ENCODE results near the gene WDR27. TPM values are rescaled to one million over a fixed set of nuclear protein-coding genes. Genes with fewer than 3 reads are reported as not detected.

The WDR27 gene
- total RNA-seq, 4 donors from 2014 or later = 12.4 to 38.7 (median 27.6) TPM

DNA sequence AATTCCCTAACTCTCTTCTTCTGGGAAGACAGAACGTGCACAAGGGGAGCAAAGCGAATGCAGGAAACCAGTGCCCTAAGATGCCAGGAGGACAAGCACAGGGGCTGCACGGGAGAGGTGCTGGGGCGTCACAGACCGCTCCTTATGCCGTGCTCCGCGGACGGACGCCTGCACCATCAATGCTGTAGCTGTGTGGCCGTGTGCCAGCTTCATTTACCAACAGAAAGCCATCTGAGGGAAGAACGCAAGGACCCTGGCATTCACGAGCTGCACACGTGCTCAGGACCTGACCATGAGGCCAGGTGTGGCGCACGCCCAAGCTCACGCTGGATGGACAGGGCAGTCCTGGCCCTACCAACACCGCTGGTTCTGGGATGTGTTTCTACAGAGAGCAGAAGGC, 35.4 kb downstream of the WDR27 start:
- no peak for DNase-seq
- 93 to 97% methylated on average over 10 to 14 of the region's 18 CpGs for WGBS, 2 donors
- Histone ChIP-seq H3K27me3 (no peaks in the 10 kb centered on the region), H3K9me3 (no peaks in the 10 kb centered on the region), H3K27ac (no peak overlapping the region), H3K4me3 (no peak overlapping the region), H3K36me3 (peaks cover 0 to 94% (median 19%) of the 10 kb centered on the region in 3 donors), H3K4me1 (peaks cover 0 to 12% (median 0%) of the 10 kb centered on the region in 3 donors)
- TF ChIP-seq, protein P1, sequence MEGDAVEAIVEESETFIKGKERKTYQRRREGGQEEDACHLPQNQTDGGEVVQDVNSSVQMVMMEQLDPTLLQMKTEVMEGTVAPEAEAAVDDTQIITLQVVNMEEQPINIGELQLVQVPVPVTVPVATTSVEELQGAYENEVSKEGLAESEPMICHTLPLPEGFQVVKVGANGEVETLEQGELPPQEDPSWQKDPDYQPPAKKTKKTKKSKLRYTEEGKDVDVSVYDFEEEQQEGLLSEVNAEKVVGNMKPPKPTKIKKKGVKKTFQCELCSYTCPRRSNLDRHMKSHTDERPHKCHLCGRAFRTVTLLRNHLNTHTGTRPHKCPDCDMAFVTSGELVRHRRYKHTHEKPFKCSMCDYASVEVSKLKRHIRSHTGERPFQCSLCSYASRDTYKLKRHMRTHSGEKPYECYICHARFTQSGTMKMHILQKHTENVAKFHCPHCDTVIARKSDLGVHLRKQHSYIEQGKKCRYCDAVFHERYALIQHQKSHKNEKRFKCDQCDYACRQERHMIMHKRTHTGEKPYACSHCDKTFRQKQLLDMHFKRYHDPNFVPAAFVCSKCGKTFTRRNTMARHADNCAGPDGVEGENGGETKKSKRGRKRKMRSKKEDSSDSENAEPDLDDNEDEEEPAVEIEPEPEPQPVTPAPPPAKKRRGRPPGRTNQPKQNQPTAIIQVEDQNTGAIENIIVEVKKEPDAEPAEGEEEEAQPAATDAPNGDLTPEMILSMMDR (IDR thresholded peaks at IDR 0.05) = no peak
- TF ChIP-seq POLR2A (IDR thresholded peaks at IDR 0.05) = no peak
- intact Hi-C loops (cut with DNase I) = no loop called here

- Histone ChIP-seq H3K4me1 (peaks cover 0 to 12% (median 0%) of the 10 kb centered on the region in 3 donors), H3K36me3 (peaks cover 1 to 94% (median 28%) of the 10 kb centered on the region in 3 donors)
- 62 to 68% methylated on average over 5 to 9 of the region's 9 CpGs for WGBS, 2 donors
These were observed 36.5 kb downstream of the WDR27 start for GRCh38 chr6:169665289-169665688.

GRCh38 chr6:169664227-169664626, 37.6 kb downstream of the WDR27 start:
- Histone ChIP-seq H3K27ac (no peak overlapping the region), H3K4me1 (peaks cover 0 to 9% (median 0%) of the 10 kb centered on the region in 3 donors), H3K27me3 (no peaks in the 10 kb centered on the region), H3K36me3 (peaks cover 12 to 95% (median 32%) of the 10 kb centered on the region in 3 donors), H3K4me3 (no peak overlapping the region), H3K9me3 (no peaks in the 10 kb centered on the region)
- DNase-seq = no peak
- 91 to 92% methylated on average over 4 to 8 of the region's 14 CpGs for WGBS, 2 donors
- TF ChIP-seq POLR2A (IDR thresholded peaks at IDR 0.05) = no peak
- TF ChIP-seq, protein P1 (IDR thresholded peaks at IDR 0.05) = no peak
- intact Hi-C loops (cut with DNase I) = no loop called here

More at GRCh38 chr6:169665289-169665688, 36.5 kb downstream of the WDR27 start:
- H3K4me3 ChIP-seq = no peak overlapping the region
- no peak for DNase-seq
- TF ChIP-seq POLR2A (IDR thresholded peaks at IDR 0.05) = no peak
- TF ChIP-seq, protein P1 (IDR thresholded peaks at IDR 0.05) = no peak
- H3K9me3 ChIP-seq = no peaks in the 10 kb centered on the region
- no peaks in the 10 kb centered on the region for H3K27me3 ChIP-seq
- H3K27ac ChIP-seq = no peak overlapping the region
- intact Hi-C loops (cut with DNase I) = no loop called here

GRCh38 chr6:169663468-169663867, 38.4 kb downstream of the WDR27 start:
- 90 to 92% methylated on average over 8 of the region's 8 CpGs for WGBS, 2 donors
- Histone ChIP-seq H3K27ac (no peak overlapping the region), H3K4me1 (peaks cover 0 to 8% (median 0%) of the 10 kb centered on the region in 3 donors), H3K36me3 (peaks cover 16 to 95% (median 32%) of the 10 kb centered on the region in 3 donors), H3K27me3 (no peaks in the 10 kb centered on the region), H3K4me3 (no peak overlapping the region), H3K9me3 (no peaks in the 10 kb centered on the region)
- no peak for DNase-seq
- intact Hi-C loops (cut with DNase I) = no loop called here
- TF ChIP-seq, protein P1 (IDR thresholded peaks at IDR 0.05) = no peak
- no peak for TF ChIP-seq POLR2A (IDR thresholded peaks at IDR 0.05)

DNA sequence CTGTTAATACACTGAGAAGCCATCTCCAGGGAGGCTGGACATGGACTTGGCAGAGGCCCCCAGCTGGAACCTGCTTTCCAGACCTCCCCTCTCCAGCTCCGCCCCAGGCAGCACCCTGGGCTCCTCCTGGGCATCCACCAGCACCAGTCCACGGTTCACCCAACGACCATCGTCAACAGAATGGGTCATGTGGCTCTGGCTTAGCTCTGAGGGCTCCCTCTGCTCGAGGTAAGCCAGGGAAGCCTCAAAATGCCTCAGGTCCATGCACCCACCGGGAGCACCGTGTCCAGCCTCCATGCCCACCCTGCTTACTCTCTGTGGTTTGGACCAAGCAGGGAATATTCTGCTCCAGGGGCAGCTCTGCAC, 40.5 kb downstream of the WDR27 start:
- intact Hi-C loops (cut with DNase I) = no loop called here
- Histone ChIP-seq H3K27me3 (no peaks in the 10 kb centered on the region), H3K4me1 (peaks cover 0 to 8% (median 0%) of the 10 kb centered on the region in 3 donors), H3K27ac (no peak overlapping the region), H3K4me3 (no peak overlapping the region), H3K36me3 (peaks cover 19 to 95% (median 30%) of the 10 kb centered on the region in 3 donors), H3K9me3 (no peaks in the 10 kb centered on the region)
- DNase-seq = no peak
- TF ChIP-seq, protein P1 (IDR thresholded peaks at IDR 0.05) = no peak
- TF ChIP-seq POLR2A (IDR thresholded peaks at IDR 0.05) = no peak
- WGBS, 2 donors = 100% methylated on average over 2 of the region's 7 CpGs; no CpG with 5 or more reads in 1 of the 2 donors

Data from esophagus squamous epithelium (tissue), 5 donors.